ENCODE measurements around the gene ROCK1.

DNA sequence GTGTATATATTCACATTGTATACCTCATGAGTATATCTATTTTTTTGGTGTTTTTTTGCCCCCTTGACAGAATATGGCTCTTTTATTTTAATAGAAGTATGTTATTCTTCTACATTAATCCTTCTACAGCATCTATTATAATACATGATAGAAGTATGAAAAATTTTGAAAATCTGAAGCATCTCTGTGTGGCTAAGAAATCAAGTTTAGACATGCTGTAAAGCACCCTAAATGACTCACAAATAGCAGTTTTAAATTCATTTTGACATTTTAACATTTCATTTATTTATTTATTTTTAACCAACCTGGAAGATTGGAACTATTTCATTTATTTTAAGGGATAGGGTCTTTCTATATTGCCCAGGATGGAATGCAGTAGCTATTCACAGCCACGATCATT, 33.8 kb upstream of the ROCK1 start:
- TF ChIP-seq, protein P1, sequence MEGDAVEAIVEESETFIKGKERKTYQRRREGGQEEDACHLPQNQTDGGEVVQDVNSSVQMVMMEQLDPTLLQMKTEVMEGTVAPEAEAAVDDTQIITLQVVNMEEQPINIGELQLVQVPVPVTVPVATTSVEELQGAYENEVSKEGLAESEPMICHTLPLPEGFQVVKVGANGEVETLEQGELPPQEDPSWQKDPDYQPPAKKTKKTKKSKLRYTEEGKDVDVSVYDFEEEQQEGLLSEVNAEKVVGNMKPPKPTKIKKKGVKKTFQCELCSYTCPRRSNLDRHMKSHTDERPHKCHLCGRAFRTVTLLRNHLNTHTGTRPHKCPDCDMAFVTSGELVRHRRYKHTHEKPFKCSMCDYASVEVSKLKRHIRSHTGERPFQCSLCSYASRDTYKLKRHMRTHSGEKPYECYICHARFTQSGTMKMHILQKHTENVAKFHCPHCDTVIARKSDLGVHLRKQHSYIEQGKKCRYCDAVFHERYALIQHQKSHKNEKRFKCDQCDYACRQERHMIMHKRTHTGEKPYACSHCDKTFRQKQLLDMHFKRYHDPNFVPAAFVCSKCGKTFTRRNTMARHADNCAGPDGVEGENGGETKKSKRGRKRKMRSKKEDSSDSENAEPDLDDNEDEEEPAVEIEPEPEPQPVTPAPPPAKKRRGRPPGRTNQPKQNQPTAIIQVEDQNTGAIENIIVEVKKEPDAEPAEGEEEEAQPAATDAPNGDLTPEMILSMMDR (IDR thresholded peaks at IDR 0.05), result no peak
- TF ChIP-seq EZH2 (IDR thresholded peaks at IDR 0.05; ENCODE audit: borderline replicate concordance, insufficient read depth, low read depth, low read length, poor library complexity, severe bottlenecking), result no peak
